GM18517 (cell line): ENCODE measurements around the gene RELN.
"Not testable (repeated sequence)": the region's sequence is repeated elsewhere in the genome, so short reads cannot be mapped to it uniquely, and the experiment has no call there.

ENCODE experiments used
- ATAC-seq: cut with Tn5 transposase; IDR thresholded peaks from one replicate; pipeline ENCODE4 v1.9.1; 2021; ENCODE audit warnings: mild to moderate bottlenecking, moderate library complexity; ENCODE audit not compliant: unreplicated experiment

RELN gene

GRCh38 chr7:103947026-103947655, 42.3 kb downstream of the RELN start:
- ATAC-seq: no peak

GRCh38 chr7:103944230-103944900, 45.1 kb downstream of the RELN start:
- no peak for ATAC-seq

DNA sequence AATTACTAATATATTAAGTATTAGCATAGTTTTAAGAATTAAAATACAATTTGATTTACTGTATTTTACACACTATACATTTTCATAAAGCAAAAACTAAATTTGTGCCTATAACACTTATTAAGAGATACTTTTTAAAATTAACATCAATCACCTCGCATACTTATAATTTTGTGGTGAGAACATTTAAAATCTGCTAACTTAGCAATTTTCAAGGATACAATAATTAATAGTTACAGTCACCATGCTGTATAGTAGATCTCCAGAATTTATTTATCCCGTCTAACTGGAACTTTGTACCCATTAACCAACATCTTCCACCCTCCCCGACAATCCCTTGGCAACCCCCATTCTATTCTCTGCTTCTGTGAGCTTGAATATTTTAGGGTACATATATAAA, 47.5 kb downstream of the RELN start:
- ATAC-seq: no peak

DNA sequence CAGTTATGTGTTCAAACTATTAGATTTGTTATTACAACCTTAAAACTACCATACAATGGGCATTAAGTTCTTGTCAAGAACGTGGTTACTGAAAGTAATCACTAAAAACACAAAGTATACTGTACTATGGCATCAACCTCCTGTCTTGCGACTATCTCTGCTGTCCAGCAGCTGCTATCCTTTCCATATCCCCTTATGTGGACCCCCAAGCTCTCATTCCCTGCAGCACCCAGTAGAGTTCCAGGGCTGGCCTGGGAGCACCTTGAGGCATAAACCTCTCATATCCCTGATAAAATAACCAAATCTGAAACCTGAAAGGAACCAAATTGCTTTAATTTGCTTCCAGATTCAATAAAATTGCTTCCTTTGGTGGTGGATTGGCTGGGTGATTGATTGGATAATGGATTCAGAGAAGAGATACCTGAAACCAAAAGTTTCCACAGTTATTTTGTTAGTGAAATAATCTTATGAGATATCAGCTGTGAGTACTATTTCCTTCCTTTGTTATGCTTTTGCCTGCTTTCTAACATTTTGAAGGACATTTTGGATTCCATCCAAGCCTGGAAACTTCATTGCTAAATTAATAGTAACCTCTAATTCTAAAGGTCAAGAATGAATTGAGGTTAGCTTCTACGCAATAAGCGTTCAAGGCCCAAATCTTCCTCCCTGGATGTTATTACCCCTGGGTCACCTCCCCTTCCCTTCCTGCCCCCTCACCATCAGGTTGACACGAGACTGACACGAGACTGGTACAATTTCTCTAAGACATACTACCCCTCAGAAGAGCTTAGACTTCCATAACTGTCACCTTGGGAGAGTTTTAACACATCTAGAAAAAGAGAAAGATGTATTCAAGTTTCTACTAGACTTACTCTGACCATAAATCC, 48.8 kb downstream of the RELN start:
- ATAC-seq: no peak

- ATAC-seq: no peak
These were observed 51.8 kb downstream of the RELN start for GRCh38 chr7:103937680-103938079.

DNA sequence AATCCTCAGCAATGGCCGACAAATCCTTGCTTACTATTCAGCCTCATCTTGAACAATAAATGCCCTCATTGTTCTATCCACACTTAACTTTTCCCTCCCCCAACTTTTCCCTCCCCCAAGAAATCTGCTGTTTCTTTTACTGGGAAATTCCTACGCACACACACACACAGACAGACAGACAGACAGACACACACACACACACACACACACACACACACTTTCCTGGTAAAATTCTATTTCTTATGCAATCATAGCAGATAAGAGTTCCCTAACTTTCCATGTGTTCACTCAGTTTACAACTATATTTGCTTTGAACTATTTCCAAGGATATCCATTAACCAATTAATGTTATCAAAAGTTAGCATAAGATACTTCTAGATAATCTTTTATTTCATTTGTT, 52.9 kb downstream of the RELN start:
- ATAC-seq: no peak

DNA sequence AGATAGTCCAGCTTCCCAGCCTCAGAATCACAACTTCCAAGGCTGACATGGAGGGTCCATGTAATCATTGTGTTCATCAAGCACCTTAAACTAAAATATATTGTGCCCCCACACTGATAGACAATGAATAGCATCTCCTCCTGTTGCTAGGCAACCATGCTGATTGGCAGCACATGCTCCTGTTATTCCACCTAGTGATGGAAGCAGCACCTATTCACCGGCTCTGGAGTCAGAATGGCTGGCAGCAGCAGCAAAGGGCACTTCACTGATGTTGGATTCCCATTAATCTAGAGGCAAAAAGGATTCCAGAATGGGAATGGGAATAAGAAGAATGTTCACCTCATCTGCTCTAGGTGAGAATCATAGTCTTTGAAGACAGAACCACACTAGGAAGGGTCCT, 55.0 kb downstream of the RELN start:
- ATAC-seq: no peak

- ATAC-seq: no peak
These were observed 57.1 kb downstream of the RELN start for GRCh38 chr7:103932389-103932788.

GRCh38 chr7:103929901-103930311, 59.6 kb downstream of the RELN start:
- no peak for ATAC-seq

DNA sequence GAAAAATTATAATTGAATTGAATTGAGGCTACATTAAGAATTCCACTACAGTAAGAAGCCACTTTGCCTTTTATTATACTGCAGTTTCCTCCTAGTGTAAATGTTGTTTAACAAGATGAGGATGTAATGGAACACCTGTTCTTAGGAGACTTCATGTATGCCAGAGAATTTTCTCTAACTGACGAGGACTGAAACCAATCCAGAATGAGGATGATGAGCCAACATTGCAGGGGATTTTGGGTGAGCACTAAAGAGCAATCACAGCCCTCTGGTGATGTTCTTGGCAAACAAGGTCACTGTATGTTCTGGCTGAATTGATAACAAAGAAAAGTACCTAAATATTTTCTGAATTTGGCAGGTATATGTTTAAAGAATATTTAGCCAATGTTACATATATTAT, 60.9 kb downstream of the RELN start:
- no peak for ATAC-seq

DNA sequence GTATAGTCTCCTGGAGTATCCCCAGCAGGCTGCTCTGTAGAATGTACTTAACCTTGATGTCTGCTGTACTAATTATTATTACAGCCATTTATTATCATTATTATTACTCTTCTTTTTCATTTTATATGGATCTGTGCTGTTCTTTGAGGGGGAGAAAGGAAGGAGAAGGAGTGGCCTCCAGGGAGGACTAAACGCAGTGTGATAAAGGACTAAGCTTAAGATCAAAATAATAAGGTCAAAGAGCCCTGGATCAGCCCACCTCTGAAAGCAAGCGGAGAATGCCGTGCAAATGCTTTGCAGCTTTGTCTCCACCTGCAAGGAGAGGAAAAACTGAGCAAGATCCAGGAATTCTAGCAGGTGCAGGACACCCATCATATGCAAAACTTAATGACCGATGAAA, 65.3 kb downstream of the RELN start:
- ATAC-seq: no peak

GRCh38 chr7:103922407-103922806, 67.1 kb downstream of the RELN start:
- ATAC-seq: no peak

- ATAC-seq: no peak
These were observed 67.8 kb downstream of the RELN start for GRCh38 chr7:103921692-103922091.

DNA sequence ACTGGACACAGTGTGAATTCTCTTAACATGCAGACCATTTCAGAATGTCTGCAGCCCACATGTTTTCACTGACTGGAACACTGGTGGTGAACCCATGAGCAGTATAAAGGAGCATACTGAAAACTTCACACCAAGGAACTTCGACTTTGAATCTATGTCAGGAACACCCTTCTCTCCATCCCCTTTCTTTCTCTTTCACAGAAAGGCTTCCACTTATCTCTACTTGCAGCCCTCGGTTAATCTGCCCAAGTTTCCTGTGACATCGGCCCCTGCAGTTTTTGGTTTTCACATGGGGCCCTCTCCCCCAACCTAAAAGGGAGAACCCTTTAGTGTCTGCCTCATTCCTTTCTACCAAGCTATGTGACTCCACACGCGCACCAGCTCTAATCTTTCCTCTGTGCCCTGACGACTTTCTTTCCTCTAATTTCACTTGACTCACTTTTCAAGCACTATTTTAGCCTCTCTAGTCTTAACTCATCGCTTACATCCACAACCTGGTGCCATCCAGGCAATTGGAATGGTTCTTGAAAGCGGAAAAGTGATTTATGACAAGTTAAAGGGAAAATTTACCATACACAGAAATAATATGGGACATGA, 70.1 kb downstream of the RELN start:
- no peak for ATAC-seq

DNA sequence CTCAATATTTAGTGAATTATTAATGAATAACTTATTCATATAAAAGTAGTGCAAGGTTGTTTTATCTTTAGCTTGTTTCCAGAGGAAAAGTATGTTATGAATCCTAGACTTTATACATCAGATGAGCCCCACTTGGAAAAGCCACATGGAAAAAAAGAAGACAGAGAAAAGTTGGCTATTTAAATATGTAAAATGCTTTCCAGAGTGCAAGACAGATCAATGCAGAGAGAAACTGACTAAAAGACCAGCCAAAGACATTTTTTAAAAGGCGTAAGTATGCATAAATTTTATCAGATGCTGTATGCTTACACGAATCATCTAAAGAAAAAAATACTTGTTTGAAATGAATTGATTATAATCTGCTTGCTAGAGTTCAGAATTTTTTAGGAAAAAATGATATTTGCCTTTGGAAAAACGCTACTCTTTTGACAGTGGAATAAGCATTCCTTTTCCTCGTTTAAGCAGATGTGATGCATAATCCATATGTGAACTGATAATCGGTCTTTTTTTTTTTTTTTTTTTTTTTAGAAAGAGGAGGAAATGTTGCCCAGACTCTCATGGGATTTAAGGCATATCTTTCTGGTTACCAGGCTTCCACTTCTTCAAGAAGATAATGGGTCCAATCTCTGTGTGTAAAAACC, 70.7 kb downstream of the RELN start:
- ATAC-seq: no peak

DNA sequence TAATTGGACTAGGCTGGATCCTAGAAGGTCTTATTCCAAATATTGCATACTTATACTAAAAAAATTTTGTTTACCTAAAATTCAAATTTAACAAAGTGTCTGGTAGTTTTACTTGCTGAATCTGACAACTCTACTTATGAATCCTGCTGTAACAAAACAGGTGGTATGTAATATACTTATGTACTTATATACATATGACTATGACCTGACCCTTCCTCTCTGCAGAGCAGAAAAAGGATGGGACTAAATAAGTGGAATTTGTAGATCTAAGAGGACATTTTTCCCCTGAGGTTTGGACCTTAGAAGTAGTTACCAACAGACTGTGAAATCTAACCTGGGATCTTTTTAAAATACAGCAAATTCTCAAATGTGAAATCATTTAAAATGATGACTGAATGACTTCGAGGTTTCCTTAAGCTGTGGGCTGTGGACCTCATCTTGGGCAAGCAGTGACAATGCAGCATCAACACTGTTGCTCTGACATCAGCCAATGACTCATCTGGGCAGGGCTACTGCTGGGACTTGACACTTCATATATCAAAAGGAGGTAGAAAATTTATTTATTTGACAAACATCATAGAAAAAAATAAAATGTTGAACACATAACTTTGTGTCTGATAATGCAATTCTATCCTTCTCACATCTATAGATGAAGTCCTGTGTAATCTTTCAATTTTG, 73.6 kb downstream of the RELN start:
- ATAC-seq: no peak

GRCh38 chr7:103914147-103914899, 75.1 kb downstream of the RELN start:
- ATAC-seq: no peak

DNA sequence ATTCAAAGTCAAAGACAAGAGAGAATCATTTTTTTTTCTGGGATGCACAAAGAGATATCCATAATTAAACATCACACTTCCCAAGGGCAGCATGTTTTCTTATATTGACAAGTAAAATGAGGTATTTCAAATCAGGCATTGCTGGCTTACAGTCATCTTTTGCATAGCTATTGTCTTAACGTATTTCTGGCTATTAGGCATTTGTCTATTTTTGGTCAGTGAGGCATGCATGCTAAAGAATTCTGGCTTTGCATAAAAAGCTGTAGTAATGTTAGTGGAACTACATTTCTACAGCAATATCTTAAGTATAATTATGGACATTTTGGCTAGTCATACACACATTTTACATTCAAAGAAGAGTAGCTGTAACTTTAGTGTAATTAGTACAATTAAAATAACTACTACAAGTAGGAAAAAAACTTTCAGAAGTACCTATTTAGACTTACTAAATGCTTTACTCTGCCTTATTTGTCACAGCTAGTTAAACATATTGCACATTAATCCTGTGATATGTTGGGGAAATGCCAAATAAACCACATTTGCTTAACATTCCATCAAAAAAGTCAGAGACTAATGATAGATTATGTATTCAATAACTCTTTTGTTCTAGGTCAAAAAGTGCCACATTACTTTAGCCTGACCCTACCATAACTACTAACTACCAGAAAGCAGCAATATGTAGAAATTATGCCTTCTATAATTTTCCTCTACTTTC, 76.4 kb downstream of the RELN start:
- no peak for ATAC-seq

DNA sequence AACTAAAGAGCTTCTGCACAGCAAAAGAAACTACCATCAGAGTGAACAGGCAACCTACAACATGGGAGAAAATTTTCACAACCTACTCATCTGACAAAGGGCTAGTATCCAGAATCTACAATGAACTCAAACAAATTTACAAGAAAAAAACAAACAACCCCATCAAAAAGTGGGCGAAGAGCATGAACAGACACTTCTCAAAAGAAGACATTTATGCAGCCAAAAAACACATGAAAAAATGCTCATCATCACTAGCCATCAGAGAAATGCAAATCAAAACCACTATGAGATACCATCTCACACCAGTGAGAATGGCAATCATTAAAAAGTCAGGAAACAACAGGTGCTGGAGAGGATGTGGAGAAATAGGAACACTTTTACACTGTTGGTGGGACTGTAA, 78.4 kb downstream of the RELN start:
- not testable (repeated sequence) for ATAC-seq
